Measurements from ENCODE around the gene GRAP2. TPM values are rescaled to one million over a fixed set of nuclear protein-coding genes. Genes with fewer than 3 reads are reported as not detected.

Gene GRAP2
- total and polyA plus RNA-seq, 2 experiments from 2014 or later: 0.42 TPM; not detected in 1

- DNase-seq (ENCODE audit: low spot score) (peak; percentile 59), ATAC-seq (peak; percentile 98)
- Histone ChIP-seq H3F3A (replicated peaks; ENCODE audit: low read depth) (no peaks in the 10 kb centered on the region), H3K27me3 (ENCODE audit: insufficient read depth) (no peaks in the 10 kb centered on the region), H3K4me3 (no peak within 1 kb of the TSS), H3K36me3 (ENCODE audit: insufficient read depth) (no peaks in the 10 kb centered on the region), H3K4me1 (ENCODE audit: insufficient read depth) (peaks cover 4% of the 10 kb centered on the region; the same call in 1 of the 2 replicates), H3K27ac (ENCODE audit: low read depth) (no peak within 1 kb of the TSS), H4K20me1 (replicated peaks; ENCODE audit: insufficient read depth) (no peaks in the 10 kb centered on the region), H3K9me2 (ENCODE audit: insufficient read depth) (no peaks in the 10 kb centered on the region), H2AFZ (peak within 1 kb of the TSS; percentile 92), H3K4me2 (peak within 1 kb of the TSS; percentile 14; the same call in 1 of the 2 replicates), H3K79me2 (replicated peaks; ENCODE audit: insufficient read depth) (no peaks in the 10 kb centered on the region)
- Mint-ChIP-seq H3K27ac (no peak within 1 kb of the TSS), H3K36me3 (ENCODE audit: low read depth) (no peaks in the 10 kb centered on the region), H3K4me1 (peaks cover 32% of the 10 kb centered on the region), H3K4me3 (no peak within 1 kb of the TSS; the same call in 2 of the 3 replicates), H3K9me3 (peaks cover 3% of the 10 kb centered on the region; the same call in 1 of the 3 replicates), H3K27me3 (ENCODE audit: insufficient read depth, low read depth, poor library complexity) (peaks cover 15% of the 10 kb centered on the region)
- TF ChIP-seq STAT1 (IDR thresholded peaks at IDR 0.05; ENCODE audit: unreplicated experiment) (no peak), JUNB (IDR thresholded peaks at IDR 0.05; ENCODE audit: unreplicated experiment) (no peak), CTCF (conservative IDR thresholded peaks at IDR 0.05; ENCODE audit: low read depth in 2 of 2) (no peak), REST (IDR thresholded peaks at IDR 0.05; ENCODE audit: unreplicated experiment) (no peak), POLR2AphosphoS5 (IDR thresholded peaks at IDR 0.05; ENCODE audit: low read depth) (no peak), ZNF114 (CRISPR knock-in tag; IDR thresholded peaks at IDR 0.05) (no peak), ZNF462 (CRISPR knock-in tag; IDR thresholded peaks at IDR 0.05) (no peak), CREB1 (CRISPR knock-in tag; IDR thresholded peaks at IDR 0.05; ENCODE audit: low read depth) (no peak), EZH2 (IDR thresholded peaks at IDR 0.05; ENCODE audit: low read depth, unreplicated experiment) (no peak), EZH2phosphoT487 (IDR thresholded peaks at IDR 0.05; ENCODE audit: unreplicated experiment) (no peak), NANOG (IDR thresholded peaks at IDR 0.05; ENCODE audit: borderline replicate concordance) (no peak), ETS1 (IDR thresholded peaks at IDR 0.05) (no peak), ZNF331 (CRISPR knock-in tag; IDR thresholded peaks at IDR 0.05; ENCODE audit: low read depth) (no peak)
Observed at GRCh38 chr22:39959640-39960447, 59.0 kb downstream of the GRAP2 start, which contains the start of gene TMA7B. TSS of gene TMA7B (plus strand) at chr22:39960397. CDS start at chr22:39964375, 3,978 bp downstream.
